Right renal cortex interstitium (tissue), 3 donors: ENCODE data around the gene RHBDF1. TPM values are rescaled to one million over a fixed set of nuclear protein-coding genes. Genes with fewer than 3 reads are reported as not detected.
A peak's percentile ranks its signal among the peaks of the same experiment; 100 is the strongest.

ENCODE experiments used
- DNase-seq, 3 donors: peaks; one replicate each; pipeline ENCODE4 v3.0.0-alpha.2; 2013; ENCODE audit warnings: low read depth in 3 of 3, low spot score in 2 of 3
- polyA plus RNA-seq, 3 donors: library from polyadenylated mRNA; unstranded; fragments of 120-200 nt; gene quantifications; one replicate each; pipeline ENCODE4 v1.2.1, GENCODE V29; 2013; ENCODE audit not compliant: insufficient read length in 3 of 3

Gene RHBDF1
- polyA plus RNA-seq, 3 donors: 20.1 to 20.8 (median 20.7) TPM

- no peak for DNase-seq
These were observed 3.4 kb upstream of the RHBDF1 start for GRCh38 chr16:75580-76501.

GRCh38 chr16:74747-75334 is 2.4 kb upstream of the RHBDF1 start:
- no peak for DNase-seq

- DNase-seq: no peak
These were observed 1.8 kb upstream of the RHBDF1 start for GRCh38 chr16:74051-74746.

GRCh38 chr16:71540-72401 is 660 bp downstream of the RHBDF1 start:
- DNase-seq: peak in 1 of 3 donors; percentile 58

DNA sequence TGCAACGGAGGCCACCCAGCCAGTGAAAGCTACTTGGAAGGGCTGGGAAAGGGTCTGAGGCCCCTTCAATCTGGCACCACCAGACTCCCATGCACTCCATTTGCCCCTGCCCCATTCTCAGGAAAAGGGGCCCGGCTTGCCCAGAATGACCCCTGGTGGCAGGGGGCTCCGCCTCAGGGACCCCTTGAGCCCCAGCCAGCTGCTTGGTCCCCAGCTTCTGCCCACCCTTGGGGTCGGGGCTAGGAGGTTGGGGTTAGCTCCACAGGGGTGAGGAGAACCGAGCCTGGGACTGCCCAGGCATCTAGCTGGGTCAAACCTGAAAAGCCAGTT is 1.3 kb downstream of the RHBDF1 start:
- DNase-seq: no peak

- DNase-seq: no peak
These were observed 3.2 kb downstream of the RHBDF1 start for GRCh38 chr16:69181-69580.

DNA sequence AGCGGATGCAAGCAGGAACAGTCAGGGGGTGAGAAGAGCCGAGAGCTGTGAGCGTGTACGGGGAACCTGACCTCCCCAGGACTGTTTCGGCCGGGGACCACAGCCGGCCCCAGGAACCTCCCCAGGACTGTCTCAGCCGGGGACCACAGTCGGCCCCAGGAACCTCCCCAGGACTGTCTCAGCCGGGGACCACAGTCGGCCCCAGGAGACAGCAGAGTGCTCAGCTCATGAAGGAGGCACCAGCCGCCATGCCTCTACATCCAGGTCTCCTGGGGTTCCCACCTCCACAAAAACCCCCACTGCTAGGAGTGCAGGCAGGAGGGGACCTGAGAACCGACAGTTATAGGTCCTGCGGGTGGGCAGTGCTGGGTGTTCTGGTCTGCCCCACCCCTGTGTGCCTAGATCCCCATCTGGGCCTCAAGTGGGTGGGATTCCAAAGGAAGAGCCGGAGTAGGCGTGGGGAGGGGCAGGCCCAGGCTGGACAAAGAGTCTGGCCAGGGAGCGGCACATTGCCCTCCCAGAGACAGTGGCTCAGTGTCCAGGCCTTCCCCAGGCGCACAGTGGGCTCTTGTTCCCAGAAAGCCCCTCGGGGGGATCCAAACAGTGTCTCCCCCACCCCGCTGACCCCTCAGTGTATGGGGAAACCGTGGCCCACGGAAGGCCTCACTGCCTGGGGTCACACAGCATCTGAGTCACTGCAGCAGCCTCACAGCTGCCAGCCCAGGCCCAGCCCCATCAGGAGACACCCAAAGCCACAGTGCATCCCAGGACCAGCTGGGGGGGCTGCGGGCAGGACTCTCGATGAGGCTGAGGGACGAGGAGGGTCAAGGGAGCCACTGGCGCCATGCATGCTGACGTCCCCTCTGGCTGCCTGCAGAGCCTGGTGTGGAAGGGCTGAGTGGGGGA is 4.3 kb downstream of the RHBDF1 start:
- DNase-seq: no peak

DNA sequence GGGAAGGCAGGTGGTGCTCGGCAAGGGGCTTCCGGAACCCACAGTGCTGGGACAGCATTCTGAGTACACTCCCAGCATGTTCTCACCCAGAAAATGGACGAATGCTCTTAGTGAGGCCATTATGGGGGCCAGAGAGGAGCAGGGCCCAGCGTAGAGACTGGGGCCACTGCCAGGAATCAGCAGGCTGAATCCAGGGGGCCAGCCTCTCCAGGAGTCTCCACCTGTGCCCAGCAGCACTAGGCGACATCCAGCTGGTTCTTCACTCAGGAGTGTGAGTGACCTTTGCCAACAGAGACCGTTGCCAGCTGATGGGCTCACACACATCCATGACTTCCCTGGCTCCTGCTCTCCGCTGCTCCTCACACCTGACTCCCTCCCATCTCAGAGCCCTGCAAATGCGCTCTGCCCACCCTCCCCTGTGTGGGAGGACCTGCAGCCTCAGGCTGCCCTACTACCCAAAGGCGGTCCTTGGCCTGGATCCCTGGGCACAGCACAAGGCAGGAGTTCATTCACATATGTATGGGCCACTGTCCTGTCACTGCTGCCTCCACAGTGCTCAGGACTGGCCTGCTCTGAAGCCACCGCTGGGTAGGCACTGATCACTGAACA is 5.1 kb downstream of the RHBDF1 start:
- no peak for DNase-seq

DNA sequence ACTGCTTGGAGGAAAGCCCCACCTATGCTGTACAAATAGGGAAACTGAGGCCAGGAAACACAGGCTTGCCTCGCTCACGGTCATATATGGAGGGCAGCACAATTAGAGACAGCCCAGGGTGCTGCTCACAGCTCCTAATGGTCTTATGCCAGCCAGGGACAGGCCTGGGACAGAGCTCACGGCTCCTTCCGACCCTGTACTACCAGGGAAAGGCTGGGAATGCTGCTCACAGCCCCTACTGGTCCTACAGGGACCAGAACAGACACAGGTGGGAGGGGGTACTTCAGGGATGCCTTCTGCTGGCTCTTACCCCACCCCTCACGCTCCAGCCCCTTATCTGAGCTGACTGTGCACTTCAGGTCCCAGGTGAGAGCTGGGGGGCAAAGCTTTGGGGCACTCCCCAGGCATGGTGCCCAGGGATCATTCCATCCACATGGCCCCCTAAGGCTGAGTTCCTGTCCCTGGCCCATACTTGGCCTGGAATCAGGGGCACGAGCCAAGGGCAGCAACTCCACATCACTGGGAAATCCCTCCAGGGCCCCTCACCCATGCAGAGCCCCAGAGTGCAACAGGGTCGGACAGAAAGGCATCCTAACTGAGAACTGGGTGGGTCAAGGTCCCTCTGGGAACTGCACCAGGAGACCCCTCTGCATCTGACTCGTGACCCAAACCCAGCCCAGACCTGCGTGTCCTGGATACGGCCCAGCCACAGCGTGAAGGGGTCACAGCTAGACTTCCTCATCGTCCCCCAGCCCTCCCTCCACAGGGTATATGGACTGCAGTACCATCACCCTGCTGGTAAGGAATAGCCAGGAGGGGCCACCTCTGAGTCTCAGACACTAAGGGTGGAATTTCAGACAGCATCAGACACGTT is 5.9 kb downstream of the RHBDF1 start:
- DNase-seq: no peak

- DNase-seq: no peak
These were observed 6.7 kb downstream of the RHBDF1 start for GRCh38 chr16:65745-66144.

DNA sequence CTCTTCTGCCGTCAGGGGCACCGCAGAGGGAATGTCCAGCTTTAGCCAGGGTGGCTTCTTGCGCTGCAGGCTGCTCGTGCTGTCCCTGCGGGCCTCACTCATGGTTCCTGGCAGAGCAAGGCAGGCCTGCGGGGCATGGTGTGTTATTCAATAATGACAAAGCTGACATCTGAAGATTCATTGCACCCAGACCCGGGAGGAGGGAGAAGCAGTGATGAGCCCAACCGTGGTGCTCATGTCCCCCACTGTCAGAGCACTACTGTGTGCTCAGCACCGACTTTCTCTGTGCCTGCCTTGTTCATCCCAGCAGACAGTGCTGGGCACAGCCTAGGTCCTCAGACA is 7.5 kb downstream of the RHBDF1 start:
- DNase-seq: no peak

DNA sequence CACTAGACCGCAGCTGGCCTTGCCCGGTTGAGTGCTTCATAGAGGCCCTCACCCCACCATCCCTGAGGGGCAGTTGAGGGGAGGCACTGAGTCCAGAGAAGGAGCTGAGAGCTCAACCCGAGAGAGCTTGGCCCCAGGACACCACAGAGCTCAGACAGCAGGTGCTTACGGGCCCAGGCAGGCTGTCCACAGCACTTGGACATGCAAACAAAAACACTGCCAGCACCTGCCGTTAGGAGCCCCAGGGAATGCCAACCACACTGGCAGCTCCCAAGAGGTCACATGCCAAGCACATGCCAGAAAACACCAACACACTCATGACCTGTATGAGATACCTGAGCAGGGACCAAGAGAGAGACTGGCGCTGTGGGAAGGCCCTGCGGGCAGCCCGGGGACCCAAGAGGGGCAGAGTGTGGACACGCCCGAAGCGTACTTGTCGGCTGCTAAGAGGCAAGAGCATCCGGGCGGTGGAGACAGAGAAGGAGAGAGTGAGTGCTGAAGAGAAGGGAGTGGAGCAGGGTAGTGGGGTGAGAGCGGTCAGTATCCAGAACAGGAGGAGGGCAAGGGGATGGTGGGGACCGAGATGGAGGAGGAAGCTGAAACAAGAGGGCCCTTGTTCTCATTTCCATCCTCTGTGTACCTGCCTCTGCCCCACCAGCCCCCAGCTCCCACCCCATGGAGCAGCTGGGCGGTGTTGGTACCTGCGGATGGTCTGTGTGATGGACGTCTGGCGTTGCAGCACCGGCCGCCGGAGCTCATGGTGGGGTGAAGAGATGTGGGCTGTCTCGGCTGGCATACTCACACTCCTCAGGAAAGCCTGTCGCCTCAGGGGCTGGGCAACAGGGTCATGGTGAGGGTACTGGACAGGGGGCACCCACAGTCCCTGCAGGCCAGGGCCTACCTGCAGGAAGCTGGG is 8.2 kb downstream of the RHBDF1 start:
- no peak for DNase-seq

- DNase-seq: no peak
These were observed 9.0 kb downstream of the RHBDF1 start for GRCh38 chr16:63466-63865.

GRCh38 chr16:62968-63391 is 9.5 kb downstream of the RHBDF1 start:
- DNase-seq: no peak

GRCh38 chr16:62283-62967 is 10.0 kb downstream of the RHBDF1 start:
- DNase-seq: no peak

DNA sequence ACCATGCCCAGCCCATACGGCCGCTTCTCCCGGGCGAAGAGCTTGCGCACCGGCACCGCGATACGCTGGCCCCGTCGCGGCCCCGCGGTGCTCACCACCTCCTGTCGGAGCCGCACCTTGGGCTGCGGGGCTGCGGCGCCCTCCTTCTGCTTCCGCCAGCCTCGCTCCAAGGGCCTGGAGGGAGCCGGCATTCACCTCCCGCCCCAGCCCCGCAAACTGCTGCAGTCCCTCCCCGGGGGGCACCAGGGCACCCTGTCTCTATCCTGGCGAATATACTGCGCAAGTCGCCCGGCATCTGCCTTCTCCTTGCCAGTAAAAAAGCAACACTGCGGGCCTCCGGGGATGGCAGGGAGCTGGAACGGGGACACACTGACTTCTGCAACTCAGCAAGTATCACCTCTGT is 10.6 kb downstream of the RHBDF1 start:
- no peak for DNase-seq
